Activated CD4-positive, alpha-beta T cell treated with anti-CD3 and anti-CD28 coated beads, Interleukin-2, Interleukin-4, amounts not matched to agents 100 ng/mL and 50 ng/mL, durations not matched to agents 16 hours and 8 hours (primary cell): ENCODE measurements around the gene PIP5KL1.
A peak's percentile ranks its signal among the peaks of the same experiment; 100 is the strongest.

Experiments
- DNase-seq: peaks from one replicate; pipeline ENCODE4 v3.0.0-alpha.2; 2020; ENCODE audit warnings: low spot score

Gene PIP5KL1

DNA sequence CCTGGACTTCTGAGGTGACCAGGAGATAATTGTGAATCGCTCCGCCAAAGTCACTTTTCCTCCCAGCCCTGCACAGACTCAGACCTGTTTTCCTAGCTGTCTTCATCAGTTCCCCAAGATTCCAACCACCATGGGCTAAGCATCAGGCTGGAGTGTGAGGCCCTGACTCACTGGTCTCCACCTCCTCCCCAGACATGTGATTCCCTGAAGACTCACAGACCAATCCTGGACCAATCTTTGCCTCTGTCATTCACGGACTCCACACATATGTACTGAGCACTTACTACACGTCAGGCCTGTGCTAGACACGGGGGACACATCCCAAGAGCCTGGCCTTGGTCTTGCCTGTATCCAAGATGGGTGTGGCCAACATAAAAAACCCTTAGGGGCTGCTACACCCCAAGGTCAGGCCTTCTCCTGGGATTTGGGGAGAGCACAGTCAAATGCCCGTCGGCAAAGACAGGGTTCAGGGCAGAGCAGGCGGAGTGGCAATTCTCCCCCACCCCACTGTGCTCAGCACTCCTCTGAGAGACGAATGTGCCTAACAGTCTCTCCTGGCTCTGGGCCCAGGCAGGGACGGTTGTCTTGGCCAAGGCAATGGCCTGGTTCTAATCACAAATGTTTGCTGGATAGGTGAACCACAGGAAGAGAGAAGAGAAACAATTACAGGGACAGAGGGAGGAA is 38.3 kb upstream of the PIP5KL1 start:
- no peak for DNase-seq

DNA sequence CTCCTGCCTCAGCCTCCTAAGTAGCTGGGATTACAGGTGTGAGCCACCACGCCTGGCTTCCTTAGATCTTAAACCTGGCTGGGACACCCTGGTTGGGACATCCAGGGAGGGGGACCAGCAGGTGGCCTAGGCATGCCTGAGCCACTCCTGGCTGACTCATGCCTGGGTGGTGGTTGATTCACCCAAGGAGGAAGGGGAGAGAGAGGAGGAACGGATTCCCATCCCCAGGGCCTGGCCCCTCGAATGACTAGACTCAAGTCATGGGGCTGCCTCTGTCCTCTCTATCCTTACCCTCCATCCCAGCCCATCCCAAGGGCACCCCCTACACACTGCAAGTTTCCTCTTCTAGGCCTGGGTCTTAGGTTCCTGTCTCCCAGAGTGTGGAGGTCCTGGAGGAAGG is 37.5 kb upstream of the PIP5KL1 start:
- no peak for DNase-seq

DNA sequence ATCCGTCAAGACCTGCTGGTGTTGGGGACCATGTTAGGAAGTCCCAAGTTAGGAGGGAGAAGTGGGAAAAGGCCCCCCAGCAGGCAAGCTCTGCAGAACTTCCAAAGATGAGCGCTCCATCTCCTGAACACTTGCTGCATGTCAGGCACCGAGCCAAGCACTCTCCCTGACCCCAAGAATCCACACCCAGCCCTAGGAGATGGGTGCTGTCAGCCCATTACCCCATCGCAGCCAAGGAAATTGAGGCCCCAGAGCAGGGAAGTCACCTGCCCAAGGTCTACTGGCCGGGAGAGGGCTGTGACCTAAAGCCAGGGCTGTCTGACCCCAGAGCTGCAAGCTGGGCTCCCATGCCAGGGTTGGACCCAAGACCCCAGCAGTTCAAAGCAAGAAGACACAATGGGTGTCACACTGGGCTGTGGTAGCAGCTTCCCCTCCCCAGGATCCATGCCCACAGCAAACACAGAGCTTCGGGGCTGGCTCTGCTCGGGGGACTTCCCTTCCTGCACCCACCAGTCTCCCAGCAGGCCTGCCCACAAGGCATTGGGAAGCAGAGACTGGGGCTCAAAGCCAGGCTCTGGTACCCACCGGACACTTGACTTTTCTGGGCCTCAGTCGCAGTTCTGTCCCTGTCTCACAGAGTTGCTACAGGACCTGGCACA is 36.7 kb upstream of the PIP5KL1 start:
- DNase-seq: no peak

DNA sequence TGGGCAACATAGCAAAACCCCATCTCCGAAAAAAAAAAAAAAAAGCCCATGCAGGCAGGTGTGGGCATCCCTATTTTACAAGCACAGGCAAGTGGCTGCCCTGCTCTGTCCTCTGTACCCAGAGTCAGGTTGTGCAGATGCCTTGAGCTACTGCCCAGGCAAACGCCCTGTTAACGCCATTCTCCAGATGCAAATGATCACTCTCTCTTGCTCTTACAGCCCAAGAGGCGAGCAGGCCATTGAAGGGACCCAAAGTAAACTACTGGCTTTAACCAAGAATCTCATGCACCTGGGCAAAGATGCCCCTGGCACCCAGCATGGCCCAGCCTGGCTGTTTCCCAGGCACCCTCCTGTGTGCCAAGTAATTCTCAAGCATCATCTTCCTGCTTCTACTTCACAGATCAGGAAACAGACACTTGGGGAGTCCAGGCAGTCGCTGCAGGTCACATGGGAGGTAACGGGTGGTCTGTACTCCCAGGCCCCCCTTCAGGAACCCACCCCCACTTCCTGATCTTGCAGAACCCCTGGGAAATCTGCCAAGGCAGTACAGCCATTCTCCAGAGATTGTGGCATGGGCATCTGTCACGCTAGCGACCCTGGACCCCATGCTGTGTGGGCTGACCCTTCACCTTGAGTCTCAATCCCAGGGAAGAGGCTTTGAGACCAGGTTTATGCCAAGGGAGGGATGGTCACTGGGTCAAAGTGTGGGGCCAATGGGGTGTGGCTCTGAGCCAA is 36.0 kb upstream of the PIP5KL1 start:
- no peak for DNase-seq

DNA sequence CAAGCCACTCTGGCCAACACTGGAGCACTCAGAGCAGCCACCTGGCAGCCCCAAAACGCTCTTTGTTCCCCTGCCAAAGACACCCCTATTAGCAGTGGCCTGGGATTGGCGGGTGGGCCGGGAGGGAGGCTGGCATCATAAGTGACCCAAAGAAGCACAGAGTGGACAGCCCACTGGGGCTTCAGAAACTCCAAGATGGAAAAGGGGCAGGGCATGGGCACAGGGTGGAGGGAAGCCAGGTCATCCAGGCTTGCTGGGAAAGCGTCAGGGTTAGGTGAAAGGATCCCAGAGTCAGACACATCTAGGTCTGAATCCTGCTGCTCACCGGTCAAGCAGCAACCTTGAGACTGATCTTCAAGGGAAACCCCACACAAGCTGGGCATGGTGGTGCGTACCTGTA is 35.4 kb upstream of the PIP5KL1 start:
- no peak for DNase-seq

DNA sequence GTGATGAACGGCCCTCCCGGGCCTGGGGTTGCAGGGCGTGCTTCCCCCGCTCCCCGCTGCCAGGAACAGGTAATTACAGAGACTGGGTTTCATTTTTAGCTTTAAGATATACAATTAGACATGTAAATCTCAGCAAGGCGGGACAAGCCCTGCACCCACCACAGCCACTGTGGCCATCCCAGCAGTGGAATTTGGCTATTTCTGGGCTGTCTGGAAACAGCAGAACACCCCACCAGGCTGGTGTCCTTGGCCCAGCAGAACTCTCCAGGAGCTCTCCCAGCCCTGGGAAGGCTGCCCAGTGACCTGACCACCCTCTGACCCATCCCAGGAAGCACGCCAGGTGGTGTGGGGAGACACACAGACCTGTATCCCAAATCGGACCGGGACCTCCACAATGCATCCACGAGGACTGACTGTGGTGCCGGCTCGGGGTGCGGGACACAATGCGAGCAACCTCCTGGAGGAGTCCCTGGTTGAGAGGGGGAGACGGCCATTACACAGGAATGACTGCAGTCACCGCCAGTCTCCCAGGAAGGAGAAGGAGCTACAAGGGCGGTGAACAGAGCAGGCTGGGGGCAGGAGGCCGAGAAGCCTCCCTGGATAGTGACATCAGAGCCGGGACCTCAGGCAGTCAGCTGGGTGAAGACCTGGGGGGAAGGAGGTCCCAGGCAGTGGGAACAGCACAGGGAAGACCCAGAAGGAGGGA is 32.9 kb upstream of the PIP5KL1 start:
- DNase-seq: no peak

DNA sequence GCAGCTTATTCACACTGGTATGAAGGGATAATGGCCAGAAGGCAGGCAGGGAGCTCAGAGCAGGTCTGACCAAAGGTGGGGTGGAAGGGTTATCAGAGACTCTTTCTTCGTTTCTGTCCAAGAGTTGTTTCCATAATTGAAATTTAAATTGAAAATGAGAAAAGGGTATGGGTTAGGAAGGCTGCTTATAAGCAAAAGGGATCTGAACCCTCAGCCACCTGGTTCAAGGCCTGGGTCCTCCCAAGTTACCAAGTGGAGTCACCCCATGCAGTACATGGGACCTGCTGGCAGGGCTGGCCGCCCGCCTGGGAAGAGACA is 32.4 kb upstream of the PIP5KL1 start:
- DNase-seq: no peak

DNA sequence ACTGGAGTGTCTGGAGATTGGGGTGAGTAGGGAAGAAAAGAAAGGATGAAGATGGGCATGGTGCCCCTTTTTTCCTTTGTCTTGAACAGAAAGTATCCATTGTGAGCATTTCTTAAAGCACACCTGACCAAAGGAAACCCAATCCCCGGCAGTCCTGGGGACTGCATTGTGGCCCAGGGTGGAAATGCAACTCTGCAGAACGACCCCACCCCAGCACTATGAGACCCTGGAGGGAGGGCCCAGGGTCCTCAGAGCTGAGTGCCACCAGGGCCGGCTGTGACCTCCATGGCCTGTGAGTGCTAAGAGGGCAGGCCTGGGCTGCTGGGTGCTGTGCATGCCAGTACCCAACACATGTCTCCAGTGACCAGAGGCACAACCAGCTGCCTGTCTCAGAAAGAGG is 31.7 kb upstream of the PIP5KL1 start:
- DNase-seq: no peak

DNA sequence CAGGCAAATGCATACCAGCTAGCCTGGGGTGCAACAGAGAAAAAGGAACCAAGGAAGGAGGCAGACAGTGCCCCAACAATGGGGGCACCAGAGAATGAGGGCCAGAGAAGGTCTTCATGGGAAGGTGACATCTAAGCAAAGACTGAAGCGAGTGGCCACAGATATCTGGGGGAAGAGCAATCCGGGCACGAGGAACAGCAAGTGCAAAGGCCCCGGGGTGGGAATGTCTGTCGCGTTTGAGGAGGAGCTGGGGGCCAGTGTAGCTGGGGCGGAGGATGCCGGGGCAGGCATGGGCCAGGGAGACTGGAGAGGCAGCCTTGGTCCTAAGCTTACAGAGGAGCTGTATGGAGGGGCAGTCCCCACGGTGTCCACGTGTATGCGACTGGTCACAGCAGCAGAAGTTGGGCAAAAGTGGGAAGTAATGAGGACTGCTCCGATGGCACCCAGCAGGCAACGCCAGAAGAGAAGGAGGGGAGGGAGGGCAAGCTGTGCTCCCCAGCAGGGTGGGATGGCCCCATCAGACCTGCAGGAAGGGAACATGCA is 31.1 kb upstream of the PIP5KL1 start:
- DNase-seq: no peak

DNA sequence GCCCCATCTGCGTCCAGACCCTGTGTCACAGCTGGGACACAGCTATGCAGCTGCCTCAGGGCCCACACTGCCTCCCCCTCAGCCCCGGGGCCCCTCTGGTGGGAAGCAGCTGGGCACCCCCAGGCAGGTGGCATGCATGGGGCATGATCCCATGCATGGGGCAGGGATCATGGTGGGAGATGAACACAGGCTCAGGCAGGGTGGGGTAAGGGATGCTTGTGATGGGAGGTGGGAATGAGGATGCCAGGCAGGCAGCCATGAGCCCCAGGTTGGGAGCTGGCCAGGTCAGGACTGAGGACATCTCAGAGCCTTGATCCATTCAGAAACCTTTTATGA is 30.5 kb upstream of the PIP5KL1 start:
- no peak for DNase-seq

DNA sequence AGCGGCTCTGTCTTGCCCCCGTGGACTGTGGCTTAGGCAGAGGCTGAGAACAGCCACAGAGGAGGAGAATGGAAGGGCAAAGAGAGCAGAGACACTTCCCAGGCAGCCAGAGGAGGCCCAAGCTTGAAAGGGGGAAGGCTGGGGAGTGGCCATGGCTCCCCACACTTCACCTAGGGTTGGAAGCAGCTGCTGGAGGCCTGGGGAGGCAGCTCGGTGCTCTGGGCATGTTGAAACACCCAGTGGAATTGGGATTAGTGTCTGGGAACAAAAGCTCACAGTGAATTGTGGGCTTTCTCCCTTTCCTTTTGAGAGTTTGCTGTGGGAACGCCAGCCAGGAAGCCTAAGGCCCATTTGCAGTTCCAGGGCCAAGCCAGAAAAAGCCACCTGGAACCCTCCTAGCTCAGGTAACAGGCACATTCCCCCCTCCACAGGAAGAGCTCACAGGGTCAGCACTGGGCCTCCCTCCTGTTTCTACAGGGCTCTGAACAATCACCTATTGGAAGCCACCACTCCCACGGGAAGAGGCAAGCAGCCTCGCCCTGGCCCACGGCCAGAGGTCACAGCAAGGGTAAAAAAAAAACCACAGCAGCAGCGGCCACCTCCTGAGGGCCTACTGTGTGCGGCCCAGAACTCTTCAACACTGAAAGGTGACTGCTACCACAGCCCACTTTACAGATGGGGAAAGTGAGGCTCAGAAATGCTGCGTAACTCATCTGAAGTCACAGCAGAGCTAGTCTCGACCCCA is 30.0 kb upstream of the PIP5KL1 start:
- DNase-seq: no peak

DNA sequence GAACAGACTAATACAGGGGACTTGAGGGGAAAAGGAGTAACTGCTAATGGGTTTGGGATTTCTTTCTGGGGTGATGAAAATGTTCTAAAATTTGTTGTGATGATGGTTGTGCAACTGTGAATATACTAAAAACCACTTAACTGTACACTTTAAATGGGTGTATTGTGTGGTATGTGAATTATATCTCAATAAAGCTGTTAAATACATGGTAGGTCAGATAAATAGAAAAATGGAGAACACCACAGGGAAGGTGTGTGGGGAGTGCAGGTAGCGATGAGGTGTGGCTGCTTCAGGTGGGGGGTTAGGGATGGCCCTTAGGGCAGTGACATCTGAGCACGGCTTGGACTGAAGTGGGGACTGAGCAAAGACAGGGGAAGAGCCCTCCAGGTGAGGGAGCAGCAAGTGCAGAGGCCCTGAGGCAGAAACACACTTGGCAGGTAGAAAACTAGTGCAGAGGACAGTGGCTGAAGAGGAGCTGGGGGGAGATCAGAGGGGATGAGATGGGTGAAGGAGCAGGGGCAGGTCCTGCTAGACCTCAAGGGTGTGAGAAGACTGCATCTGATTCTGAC is 29.3 kb upstream of the PIP5KL1 start:
- no peak for DNase-seq

DNA sequence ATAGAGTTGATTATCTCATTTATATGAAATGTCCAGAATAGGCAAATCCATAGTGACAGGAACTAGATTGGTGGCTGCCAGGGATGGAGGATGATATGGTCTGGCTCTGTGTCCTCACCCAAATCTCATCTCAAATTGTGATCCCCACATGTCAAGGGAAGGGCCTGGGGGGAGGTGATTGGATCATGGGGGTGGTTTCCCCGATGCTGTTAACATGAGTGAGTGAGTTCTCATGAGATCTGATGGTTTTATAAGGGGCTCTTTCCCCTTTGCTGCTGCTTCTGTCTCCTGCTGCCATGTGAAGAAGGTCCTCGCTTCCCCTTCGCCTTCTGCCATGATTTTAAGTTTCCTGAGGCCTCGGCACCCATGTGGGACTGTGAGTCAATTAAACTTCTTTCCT is 28.8 kb upstream of the PIP5KL1 start:
- DNase-seq: no peak

DNA sequence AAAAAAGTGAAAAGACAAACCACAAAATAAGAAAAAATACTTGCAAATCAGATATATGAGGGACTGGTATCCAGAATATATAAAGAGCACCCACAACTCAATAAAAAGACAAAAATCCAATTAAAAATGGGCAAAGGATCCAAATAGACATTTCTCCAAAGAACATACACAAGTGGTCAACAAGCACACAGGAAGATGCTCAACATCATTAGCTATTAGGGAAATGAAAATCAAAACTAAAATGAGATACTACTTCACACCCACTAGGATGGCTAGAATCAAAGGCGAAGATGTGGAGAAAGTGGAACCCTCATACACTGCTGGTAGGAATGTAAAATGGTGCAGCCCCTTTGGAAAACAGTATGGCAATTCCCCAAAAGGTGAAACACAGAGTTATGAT is 28.2 kb upstream of the PIP5KL1 start:
- no peak for DNase-seq

DNA sequence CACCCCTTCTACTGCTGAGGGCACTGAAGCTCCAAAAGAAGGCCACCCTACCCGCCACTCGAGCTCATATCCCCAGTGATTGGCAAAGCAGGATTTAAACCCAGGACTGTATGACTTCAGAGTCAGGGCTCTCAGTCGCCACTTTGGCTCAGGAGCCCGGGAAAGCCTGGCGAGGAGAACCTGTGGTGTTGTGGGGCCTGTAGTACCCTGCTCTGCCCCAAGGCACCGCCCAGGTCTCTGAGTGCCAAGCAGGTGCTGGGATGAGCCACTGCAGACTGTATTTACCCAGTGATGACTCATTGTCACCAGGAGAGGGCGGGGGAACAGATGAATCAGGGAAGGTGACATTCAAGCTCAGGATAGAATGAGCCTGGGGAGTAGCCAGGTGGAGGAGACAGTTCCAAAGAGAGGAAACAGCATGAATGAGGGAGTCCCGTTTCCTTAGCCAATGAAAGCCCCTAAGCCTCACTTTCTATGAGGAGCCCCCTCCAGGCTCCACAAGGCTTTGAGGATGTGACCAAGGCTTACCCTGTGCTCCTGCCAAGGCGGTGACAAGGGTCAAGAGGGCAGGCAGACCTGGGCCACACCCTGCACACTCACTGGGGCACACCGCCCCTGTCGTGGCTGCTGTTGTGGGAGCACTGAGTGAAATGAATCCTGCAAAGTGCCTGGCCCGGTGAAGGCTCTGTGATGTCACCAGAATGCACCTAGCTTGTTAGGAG is 24.9 kb upstream of the PIP5KL1 start:
- peak; percentile 85 for DNase-seq

DNA sequence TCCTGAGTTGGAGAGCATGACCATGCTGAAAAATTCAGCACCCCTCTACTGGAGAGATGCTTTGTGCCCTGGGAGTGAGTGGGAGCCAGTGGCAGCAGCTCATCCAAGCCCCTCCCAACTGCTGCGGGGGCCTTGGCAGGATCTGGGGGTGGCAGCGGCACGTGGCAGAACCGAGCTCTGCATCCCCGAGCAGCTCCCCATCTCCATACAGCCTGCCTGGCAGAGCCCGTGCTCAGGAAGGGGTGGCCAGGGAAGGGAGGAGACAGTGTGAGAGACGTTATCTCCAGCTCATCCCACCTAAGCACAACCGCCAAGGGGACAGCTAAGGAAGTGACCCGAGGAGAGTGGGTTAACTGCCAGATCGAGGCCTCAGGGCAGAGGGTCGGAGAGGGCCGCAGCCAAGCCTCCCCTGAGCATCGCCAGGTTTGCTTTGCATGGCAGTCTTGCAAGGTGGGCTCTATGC is 24.3 kb upstream of the PIP5KL1 start:
- no peak for DNase-seq

DNA sequence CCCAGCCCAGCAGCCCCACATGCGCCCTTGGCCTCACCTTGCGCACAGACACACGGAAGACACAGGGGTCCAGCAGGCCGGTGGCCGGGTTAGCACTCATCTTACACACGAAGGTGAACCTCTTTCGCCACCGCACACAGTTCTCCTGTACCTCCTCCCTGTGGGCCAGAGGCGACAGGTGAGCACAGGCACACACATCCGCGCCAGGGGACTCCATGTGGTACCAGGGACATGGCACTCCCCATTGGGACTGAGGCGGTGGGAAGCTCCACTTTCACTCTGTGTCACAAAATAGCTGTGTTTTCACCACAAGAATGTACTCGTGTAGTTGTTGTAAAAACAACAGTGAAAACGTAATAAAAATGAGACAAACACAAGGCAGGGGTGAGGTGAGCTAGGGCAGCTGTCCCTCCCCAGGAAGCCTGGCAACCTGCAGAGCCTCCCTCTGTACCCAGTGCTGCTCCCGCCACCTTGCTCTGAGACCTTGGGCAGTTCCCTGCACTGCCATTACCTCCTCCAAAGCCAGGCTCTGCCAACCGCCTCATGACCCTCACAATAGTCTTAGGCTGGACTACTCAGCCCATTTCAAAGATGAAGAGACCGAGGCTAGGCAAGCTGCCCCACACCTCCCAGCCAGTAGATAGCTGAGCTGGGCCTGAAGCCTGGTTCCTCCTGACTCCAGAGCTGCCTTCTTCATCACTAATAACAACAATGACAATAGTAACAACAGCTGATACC is 23.4 kb upstream of the PIP5KL1 start:
- no peak for DNase-seq

DNA sequence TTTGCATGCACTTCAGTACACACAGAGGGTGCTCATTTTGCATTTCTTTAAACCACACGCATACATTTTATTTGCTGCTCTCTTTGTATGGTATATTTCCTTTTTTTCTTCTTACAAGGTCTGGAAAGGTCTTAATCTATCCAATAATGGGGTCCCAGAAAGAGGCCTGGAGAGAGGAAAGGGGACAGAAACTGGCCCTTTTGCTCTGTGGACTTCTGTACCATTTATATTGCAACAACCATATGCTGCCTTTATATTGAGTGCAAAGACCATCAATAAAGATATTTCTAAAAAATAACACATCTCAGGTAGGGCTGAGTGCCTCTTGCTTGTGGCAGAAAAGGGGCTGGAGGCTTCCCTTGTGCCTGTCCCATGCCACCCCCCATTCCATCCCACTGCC is 22.6 kb upstream of the PIP5KL1 start:
- no peak for DNase-seq

DNA sequence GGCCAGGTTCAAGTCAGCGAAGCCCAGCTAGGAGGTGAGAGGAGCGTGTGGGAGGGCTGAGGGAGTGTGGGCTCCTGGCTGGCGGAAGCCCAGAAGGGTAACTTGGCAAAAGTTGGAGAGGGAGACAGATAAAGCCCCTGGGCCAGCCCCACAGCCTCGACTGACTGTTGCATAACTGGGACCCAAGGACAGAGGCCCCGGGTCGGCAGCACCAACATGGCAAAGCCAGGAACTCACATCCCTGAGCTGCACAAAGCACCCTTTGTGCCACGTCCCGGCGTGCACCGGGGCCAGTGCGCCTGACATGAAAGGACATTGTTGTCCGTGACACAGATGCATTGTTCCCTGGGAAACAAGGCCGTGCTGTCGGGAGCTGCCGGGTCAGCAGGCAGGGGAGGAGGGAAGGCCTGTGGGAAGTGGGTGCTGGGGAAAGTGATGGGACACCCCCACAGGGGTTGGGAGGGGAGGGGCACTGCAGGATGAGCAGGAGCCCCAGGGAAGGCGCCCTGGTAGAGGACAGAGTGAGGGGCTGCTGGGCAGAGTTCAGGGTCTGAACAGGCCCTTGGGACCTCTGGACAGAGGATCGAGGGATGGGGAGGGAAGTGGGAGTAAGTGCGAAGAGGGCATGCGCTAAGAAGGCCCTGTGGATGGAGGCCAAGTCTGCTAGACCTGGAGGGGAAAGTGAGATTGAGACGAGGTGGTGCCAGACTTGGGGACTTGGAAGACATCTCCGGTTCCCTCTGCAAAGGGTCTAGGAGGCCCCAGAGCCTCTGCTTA is 20.1 kb upstream of the PIP5KL1 start:
- DNase-seq: no peak
